Measurements from ENCODE around the gene DSTN.
A peak's percentile ranks its signal among the peaks of the same experiment; 100 is the strongest.

Gene DSTN

DNA sequence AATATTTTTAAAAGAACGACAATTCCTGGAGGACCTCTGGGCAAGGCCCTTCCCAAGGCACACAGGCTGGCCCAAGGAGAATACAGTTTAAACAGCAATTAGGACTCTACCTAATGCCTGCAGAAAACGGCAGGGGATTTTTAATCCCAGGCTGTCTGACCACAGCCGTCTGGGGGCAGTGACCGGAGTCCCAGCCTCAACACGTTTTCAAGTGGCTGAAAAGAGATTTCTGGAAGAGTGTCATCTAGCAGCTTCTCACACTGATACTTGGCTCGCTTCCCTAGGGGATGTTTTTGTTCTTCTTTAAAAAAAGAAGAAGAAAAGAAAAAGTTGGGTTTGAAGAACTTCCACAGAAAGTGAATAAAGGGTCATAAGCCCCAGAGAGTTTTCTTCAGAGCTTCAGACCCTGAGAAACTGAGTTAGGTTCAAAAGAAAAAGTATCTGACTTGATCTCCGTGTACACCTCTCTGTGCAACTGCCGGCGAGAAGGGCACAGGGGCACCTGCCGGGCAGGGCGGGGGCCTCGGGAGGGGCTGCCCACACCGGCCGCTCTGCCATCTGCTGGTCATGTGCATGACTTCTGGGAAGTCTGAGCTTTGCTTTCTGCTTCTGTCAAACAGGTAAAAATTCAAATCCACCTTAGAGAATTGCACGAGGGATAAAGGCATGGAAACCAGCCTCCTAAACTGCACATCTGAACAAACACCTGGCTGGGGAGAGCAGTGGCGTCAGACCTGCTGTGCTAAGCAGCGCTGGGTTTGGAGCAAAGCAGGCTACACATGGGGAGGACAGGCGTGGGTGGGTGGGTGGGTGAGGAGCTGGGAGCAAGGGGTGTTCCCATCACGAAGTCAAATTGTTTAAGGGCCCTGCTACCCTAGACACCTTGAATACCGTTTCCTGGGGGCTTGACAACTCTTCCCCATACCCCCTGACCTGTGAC, 79.2 kb downstream of the DSTN start:
- peaks cover 36% of the 10 kb centered on the region for H3K4me1 ChIP-seq (ENCODE audit: insufficient read depth, low read length, poor library complexity, severe bottlenecking)
- H3F3A ChIP-seq (ENCODE audit: low read depth) = no peaks in the 10 kb centered on the region
- H2AFZ ChIP-seq (ENCODE audit: low read length) = no peak overlapping the region
- H3K79me2 ChIP-seq (ENCODE audit: insufficient read depth, low read length) = peaks cover 44% of the 10 kb centered on the region; the same call in 1 of the 2 replicates
- no peaks in the 10 kb centered on the region for H4K20me1 ChIP-seq (ENCODE audit: insufficient read depth, low read length, poor library complexity, severe bottlenecking)
- peak overlapping the region; percentile 13 for H3K4me3 ChIP-seq (ENCODE audit: low read length, poor library complexity, severe bottlenecking)
- H3K27me3 ChIP-seq (ENCODE audit: insufficient read depth, low read length, poor library complexity, severe bottlenecking) = no peaks in the 10 kb centered on the region
- H3K4me2 ChIP-seq (ENCODE audit: low read depth, low read length, poor library complexity, severe bottlenecking) = peak overlapping the region; percentile 36
- no peaks in the 10 kb centered on the region for H3K9me2 ChIP-seq (replicated peaks; ENCODE audit: low read depth, low read length)
- H3K36me3 ChIP-seq (ENCODE audit: insufficient read depth, low read length) = peaks cover 1% of the 10 kb centered on the region; the same call in 1 of the 2 replicates
- no peaks in the 10 kb centered on the region for H3K9me3 ChIP-seq (ENCODE audit: insufficient read depth, low read depth, low read length)
- peak overlapping the region; percentile 47 for H3K9ac ChIP-seq (ENCODE audit: low read depth, low read length, poor library complexity, severe bottlenecking)
- no peak for TF ChIP-seq EZH2phosphoT487 (IDR thresholded peaks at IDR 0.05; ENCODE audit: borderline replicate concordance)
- TF ChIP-seq, protein P1, sequence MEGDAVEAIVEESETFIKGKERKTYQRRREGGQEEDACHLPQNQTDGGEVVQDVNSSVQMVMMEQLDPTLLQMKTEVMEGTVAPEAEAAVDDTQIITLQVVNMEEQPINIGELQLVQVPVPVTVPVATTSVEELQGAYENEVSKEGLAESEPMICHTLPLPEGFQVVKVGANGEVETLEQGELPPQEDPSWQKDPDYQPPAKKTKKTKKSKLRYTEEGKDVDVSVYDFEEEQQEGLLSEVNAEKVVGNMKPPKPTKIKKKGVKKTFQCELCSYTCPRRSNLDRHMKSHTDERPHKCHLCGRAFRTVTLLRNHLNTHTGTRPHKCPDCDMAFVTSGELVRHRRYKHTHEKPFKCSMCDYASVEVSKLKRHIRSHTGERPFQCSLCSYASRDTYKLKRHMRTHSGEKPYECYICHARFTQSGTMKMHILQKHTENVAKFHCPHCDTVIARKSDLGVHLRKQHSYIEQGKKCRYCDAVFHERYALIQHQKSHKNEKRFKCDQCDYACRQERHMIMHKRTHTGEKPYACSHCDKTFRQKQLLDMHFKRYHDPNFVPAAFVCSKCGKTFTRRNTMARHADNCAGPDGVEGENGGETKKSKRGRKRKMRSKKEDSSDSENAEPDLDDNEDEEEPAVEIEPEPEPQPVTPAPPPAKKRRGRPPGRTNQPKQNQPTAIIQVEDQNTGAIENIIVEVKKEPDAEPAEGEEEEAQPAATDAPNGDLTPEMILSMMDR (conservative IDR thresholded peaks at IDR 0.05; ENCODE audit: low read length) = peak; percentile 62

DNA sequence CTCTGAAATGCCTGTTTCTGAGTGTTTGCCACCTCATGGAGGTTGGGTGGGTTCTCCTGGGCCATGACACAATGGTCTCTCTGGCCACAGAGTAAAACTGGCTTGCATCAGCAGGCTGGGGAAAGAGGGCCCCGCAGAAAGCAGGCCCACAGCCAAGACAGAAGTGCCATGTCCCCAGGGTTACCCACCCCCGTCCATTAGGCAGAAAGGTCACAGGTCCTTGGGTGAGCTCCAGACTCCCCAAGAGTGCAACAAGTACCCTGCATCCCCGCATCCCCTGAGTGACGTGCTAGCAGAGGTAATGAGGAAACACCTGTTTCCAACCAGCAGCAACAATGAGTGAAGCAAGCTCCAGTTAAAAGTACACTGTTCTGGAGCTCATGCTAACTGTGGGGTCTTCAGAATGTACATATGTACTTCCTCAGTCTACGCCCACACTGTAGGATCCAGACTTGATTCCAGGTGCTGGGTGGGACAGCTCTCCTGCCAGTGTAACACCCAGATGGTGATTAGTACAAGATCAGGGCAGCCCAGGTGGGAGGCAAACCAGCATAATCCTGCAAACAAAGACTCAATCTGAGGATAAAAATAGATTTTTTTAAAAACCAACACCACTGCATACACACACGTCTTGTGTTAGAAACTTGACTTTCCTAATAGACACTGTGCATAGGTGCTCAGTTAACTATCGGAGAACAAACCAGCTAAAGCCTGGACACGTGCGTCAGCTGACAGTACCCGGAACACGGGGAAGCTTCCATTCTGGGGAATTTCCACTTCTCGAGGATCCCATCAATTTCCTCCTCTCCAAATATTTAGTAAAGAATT, 80.6 kb downstream of the DSTN start:
- H3F3A ChIP-seq (ENCODE audit: low read depth) = no peaks in the 10 kb centered on the region
- no peaks in the 10 kb centered on the region for H3K9me3 ChIP-seq (ENCODE audit: insufficient read depth, low read depth, low read length)
- H3K4me3 ChIP-seq (ENCODE audit: low read length, poor library complexity, severe bottlenecking) = no peak overlapping the region
- no peaks in the 10 kb centered on the region for H4K20me1 ChIP-seq (ENCODE audit: insufficient read depth, low read length, poor library complexity, severe bottlenecking)
- H3K79me2 ChIP-seq (ENCODE audit: insufficient read depth, low read length) = peaks cover 32% of the 10 kb centered on the region; the same call in 1 of the 2 replicates
- peaks cover 9% of the 10 kb centered on the region; the same call in 1 of the 2 replicates for H3K36me3 ChIP-seq (ENCODE audit: insufficient read depth, low read length)
- no peak overlapping the region for H2AFZ ChIP-seq (ENCODE audit: low read length)
- H3K9ac ChIP-seq (ENCODE audit: low read depth, low read length, poor library complexity, severe bottlenecking) = peak overlapping the region; percentile 7
- peaks cover 36% of the 10 kb centered on the region for H3K4me1 ChIP-seq (ENCODE audit: insufficient read depth, low read length, poor library complexity, severe bottlenecking)
- no peaks in the 10 kb centered on the region for H3K9me2 ChIP-seq (replicated peaks; ENCODE audit: low read depth, low read length)
- TF ChIP-seq, protein P1 (conservative IDR thresholded peaks at IDR 0.05; ENCODE audit: low read length) = no peak
- no peak for TF ChIP-seq EZH2phosphoT487 (IDR thresholded peaks at IDR 0.05; ENCODE audit: borderline replicate concordance)
- no peak overlapping the region for H3K4me2 ChIP-seq (ENCODE audit: low read depth, low read length, poor library complexity, severe bottlenecking)
- H3K27me3 ChIP-seq (ENCODE audit: insufficient read depth, low read length, poor library complexity, severe bottlenecking) = no peaks in the 10 kb centered on the region

DNA sequence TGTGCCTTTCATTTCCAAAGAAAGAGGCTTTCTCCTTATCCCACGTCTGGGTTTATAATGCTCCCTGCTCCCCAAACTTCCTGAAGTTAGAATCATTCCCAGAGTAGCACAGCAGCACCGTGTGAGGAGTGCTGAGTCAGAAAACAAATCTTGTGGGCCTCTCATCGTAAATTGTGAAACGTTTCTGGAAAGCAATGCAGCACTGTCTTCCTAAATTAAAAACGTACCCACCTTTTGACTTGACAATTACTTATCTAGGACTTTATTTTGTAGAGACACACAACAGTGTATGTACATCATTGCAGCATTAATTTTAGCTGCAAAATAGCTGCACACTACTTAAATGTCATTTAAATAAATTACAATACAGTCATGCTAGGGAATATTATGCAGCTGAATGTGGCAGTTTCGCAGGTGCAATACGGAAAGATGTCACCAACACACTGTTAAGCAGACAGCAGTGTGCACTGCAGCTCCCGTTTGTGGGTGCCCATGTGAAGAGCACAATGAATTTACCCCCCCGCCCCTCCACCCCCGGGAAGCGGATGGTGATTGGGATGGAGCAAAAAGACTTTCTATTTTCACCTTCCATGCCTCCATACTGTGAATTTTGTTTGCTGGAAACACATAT, 81.4 kb downstream of the DSTN start:
- H3K9me3 ChIP-seq (ENCODE audit: insufficient read depth, low read depth, low read length) = no peaks in the 10 kb centered on the region
- TF ChIP-seq, protein P1 (conservative IDR thresholded peaks at IDR 0.05; ENCODE audit: low read length) = no peak
- TF ChIP-seq EZH2phosphoT487 (IDR thresholded peaks at IDR 0.05; ENCODE audit: borderline replicate concordance) = no peak
- no peak overlapping the region for H3K4me2 ChIP-seq (ENCODE audit: low read depth, low read length, poor library complexity, severe bottlenecking)
- H3K27me3 ChIP-seq (ENCODE audit: insufficient read depth, low read length, poor library complexity, severe bottlenecking) = no peaks in the 10 kb centered on the region
- H3F3A ChIP-seq (ENCODE audit: low read depth) = no peaks in the 10 kb centered on the region
- H3K4me3 ChIP-seq (ENCODE audit: low read length, poor library complexity, severe bottlenecking) = no peak overlapping the region
- H3K9ac ChIP-seq (ENCODE audit: low read depth, low read length, poor library complexity, severe bottlenecking) = no peak overlapping the region
- H3K9me2 ChIP-seq (replicated peaks; ENCODE audit: low read depth, low read length) = no peaks in the 10 kb centered on the region
- peaks cover 32% of the 10 kb centered on the region for H3K4me1 ChIP-seq (ENCODE audit: insufficient read depth, low read length, poor library complexity, severe bottlenecking)
- peaks cover 10% of the 10 kb centered on the region; the same call in 1 of the 2 replicates for H3K36me3 ChIP-seq (ENCODE audit: insufficient read depth, low read length)
- no peak overlapping the region for H2AFZ ChIP-seq (ENCODE audit: low read length)
- peaks cover 26% of the 10 kb centered on the region; the same call in 1 of the 2 replicates for H3K79me2 ChIP-seq (ENCODE audit: insufficient read depth, low read length)
- H4K20me1 ChIP-seq (ENCODE audit: insufficient read depth, low read length, poor library complexity, severe bottlenecking) = no peaks in the 10 kb centered on the region

Data from Loucy (cell line).